ENCODE data around the gene AMELX. TPM values are rescaled to one million over a fixed set of nuclear protein-coding genes. Genes with fewer than 3 reads are reported as not detected.

AMELX gene
- total RNA-seq, 4 donors from 2014 or later = not detected

- WGBS, 2 donors (ENCODE audit: low coverage in 1 of 2) = 67% methylated on average over 2 of the region's 2 CpGs; no CpG with 5 or more reads in 1 of the 2 donors
- in situ Hi-C loops (cut with MboI; ENCODE audit: low pct_ligation_motif_present in 1 of 4, low pct_unique_long_range_greater_than_20kb in 1 of 4, low sequenced_read_pairs in 3 of 4) = no loop called here
Measured at GRCh38 chrX:11257711-11258110, 35.5 kb upstream of the AMELX start.

DNA sequence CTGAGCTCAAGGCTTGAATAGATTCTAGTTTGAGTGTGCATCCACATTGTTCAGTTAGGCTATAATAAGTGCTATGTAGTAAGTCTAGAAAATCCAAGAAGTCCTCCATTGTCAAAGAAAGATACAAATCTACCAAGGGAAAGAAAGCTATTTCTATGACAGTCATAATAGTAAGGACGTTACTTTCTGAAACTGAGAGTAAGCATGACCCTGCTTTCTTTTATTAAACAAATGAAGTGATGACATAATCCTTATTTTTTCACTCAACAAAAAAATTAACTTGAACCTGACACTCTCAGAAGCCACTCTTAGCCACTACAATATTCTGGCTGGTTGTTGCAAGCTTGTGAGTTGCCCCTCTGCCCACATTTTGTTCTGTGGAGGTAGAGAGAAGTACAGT lies 33.8 kb upstream of the AMELX start:
- no peaks in the 10 kb centered on the region for H3K9me3 ChIP-seq
- no peak overlapping the region for H3K27ac ChIP-seq
- TF ChIP-seq POLR2A (IDR thresholded peaks at IDR 0.05) (no peak), POLR2AphosphoS5 (IDR thresholded peaks at IDR 0.05) (no peak), EP300 (IDR thresholded peaks at IDR 0.05; ENCODE audit: low read depth) (no peak)
- TF ChIP-seq, protein P1, sequence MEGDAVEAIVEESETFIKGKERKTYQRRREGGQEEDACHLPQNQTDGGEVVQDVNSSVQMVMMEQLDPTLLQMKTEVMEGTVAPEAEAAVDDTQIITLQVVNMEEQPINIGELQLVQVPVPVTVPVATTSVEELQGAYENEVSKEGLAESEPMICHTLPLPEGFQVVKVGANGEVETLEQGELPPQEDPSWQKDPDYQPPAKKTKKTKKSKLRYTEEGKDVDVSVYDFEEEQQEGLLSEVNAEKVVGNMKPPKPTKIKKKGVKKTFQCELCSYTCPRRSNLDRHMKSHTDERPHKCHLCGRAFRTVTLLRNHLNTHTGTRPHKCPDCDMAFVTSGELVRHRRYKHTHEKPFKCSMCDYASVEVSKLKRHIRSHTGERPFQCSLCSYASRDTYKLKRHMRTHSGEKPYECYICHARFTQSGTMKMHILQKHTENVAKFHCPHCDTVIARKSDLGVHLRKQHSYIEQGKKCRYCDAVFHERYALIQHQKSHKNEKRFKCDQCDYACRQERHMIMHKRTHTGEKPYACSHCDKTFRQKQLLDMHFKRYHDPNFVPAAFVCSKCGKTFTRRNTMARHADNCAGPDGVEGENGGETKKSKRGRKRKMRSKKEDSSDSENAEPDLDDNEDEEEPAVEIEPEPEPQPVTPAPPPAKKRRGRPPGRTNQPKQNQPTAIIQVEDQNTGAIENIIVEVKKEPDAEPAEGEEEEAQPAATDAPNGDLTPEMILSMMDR (IDR thresholded peaks at IDR 0.05) = no peak
- no peaks in the 10 kb centered on the region for H3K36me3 ChIP-seq
- in situ Hi-C loops (cut with MboI; ENCODE audit: low pct_ligation_motif_present in 1 of 4, low pct_unique_long_range_greater_than_20kb in 1 of 4, low sequenced_read_pairs in 3 of 4) (no loop called here), intact Hi-C loops (cut with DNase I; ENCODE audit: low total_unique reads) (no loop called here)
- 40 to 49% methylated on average over 1 of the region's 1 CpG for WGBS, 2 donors (ENCODE audit: low coverage in 1 of 2)
- no peaks in the 10 kb centered on the region for H3K4me1 ChIP-seq
- no peak for DNase-seq
- no peaks in the 10 kb centered on the region for H3K27me3 ChIP-seq
- H3K4me3 ChIP-seq = no peak overlapping the region

More at GRCh38 chrX:11257711-11258110, 35.5 kb upstream of the AMELX start:
- Histone ChIP-seq H3K27me3 (no peaks in the 10 kb centered on the region), H3K4me3 (no peak overlapping the region), H3K27ac (no peak overlapping the region), H3K4me1 (no peaks in the 10 kb centered on the region), H3K9me3 (no peaks in the 10 kb centered on the region), H3K36me3 (no peaks in the 10 kb centered on the region)
- no peak for DNase-seq
- TF ChIP-seq POLR2AphosphoS5 (IDR thresholded peaks at IDR 0.05) (no peak), POLR2A (IDR thresholded peaks at IDR 0.05) (no peak), EP300 (IDR thresholded peaks at IDR 0.05; ENCODE audit: low read depth) (no peak)
- TF ChIP-seq, protein P1 (IDR thresholded peaks at IDR 0.05) = no peak
- intact Hi-C loops (cut with DNase I; ENCODE audit: low total_unique reads) = no loop called here

DNA sequence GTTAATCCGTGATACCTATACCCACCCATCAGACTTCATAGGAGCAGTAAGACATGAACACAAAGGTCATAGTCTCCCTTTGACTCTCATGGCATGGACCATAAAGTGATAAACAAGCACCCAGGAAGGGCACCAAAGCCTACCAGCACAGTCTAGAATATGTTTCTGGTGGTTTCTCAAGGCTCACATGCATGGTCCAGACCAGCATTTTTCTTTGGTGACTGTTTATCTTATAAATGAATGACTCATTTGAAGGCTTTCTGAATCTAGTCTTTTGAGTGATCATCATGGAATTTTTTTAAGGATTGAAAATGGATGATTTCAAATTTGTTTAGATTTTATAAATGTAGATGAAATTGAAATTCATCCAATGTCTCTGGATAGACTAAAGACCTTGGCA lies 32.0 kb upstream of the AMELX start:
- in situ Hi-C loops (cut with MboI; ENCODE audit: low pct_ligation_motif_present in 1 of 4, low pct_unique_long_range_greater_than_20kb in 1 of 4, low sequenced_read_pairs in 3 of 4) = no loop called here
- WGBS, 2 donors (ENCODE audit: low coverage in 1 of 2) = 83% methylated on average over 1 of the region's 1 CpG; no CpG with 5 or more reads in 1 of the 2 donors
- peaks cover 0 to 2% (median 0%) of the 10 kb centered on the region in 4 donors for H3K4me1 ChIP-seq

DNA sequence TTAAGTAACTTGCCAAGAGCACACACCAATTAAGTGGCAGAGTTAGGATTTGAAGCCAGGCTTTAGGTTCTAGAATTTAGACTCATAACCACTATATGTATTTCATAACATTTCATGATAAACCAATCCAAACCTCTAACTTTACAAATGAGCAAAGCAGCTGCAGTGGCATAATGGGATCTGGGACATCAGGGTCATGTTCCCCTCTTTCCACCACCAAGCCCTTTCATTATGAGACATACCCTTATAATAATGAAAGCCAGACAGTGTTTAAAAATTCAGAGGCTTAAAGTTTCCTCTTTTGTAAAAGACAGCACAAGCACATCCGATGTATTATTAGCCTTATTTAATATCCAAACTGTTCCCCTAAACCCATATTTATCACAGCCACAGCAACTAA lies 28.3 kb upstream of the AMELX start:
- Histone ChIP-seq H3K27ac (no peak overlapping the region), H3K4me3 (no peak overlapping the region), H3K4me1 (peaks cover 0 to 4% (median 0%) of the 10 kb centered on the region in 4 donors), H3K36me3 (no peaks in the 10 kb centered on the region), H3K27me3 (no peaks in the 10 kb centered on the region), H3K9me3 (no peaks in the 10 kb centered on the region)
- TF ChIP-seq POLR2AphosphoS5 (IDR thresholded peaks at IDR 0.05) = no peak
- no peak for TF ChIP-seq EP300 (IDR thresholded peaks at IDR 0.05; ENCODE audit: low read depth)
- TF ChIP-seq POLR2A (IDR thresholded peaks at IDR 0.05) = no peak
- TF ChIP-seq, protein P1 (IDR thresholded peaks at IDR 0.05) = no peak
- DNase-seq = no peak
- 36% methylated on average over 1 of the region's 1 CpG; no CpG with 5 or more reads in 1 of the 2 donors for WGBS, 2 donors (ENCODE audit: low coverage in 1 of 2)
- in situ Hi-C loops (cut with MboI; ENCODE audit: low pct_ligation_motif_present in 1 of 4, low pct_unique_long_range_greater_than_20kb in 1 of 4, low sequenced_read_pairs in 3 of 4) = no loop called here
- intact Hi-C loops (cut with DNase I; ENCODE audit: low total_unique reads) = no loop called here

More for the DNA sequence above, 32.0 kb upstream of the AMELX start:
- Histone ChIP-seq H3K27me3 (no peaks in the 10 kb centered on the region), H3K4me3 (no peak overlapping the region), H3K27ac (no peak overlapping the region), H3K9me3 (no peaks in the 10 kb centered on the region), H3K36me3 (no peaks in the 10 kb centered on the region)
- DNase-seq = no peak
- intact Hi-C loops (cut with DNase I; ENCODE audit: low total_unique reads) = no loop called here
- TF ChIP-seq, protein P1 (IDR thresholded peaks at IDR 0.05) = no peak
- TF ChIP-seq POLR2AphosphoS5 (IDR thresholded peaks at IDR 0.05) = no peak
- no peak for TF ChIP-seq EP300 (IDR thresholded peaks at IDR 0.05; ENCODE audit: low read depth)
- TF ChIP-seq POLR2A (IDR thresholded peaks at IDR 0.05) = no peak
